A172 (cell line): Measurements from ENCODE around the gene GRAP. TPM values are rescaled to one million over a fixed set of nuclear protein-coding genes. Genes with fewer than 3 reads are reported as not detected.
"Not testable (repeated sequence)": the region's sequence is repeated elsewhere in the genome, so short reads cannot be mapped to it uniquely, and the experiment has no call there.

Experiments used
- DNase-seq: peaks from one replicate; pipeline ENCODE4 v3.0.0-alpha.2; 2015; ENCODE audit warnings: low spot score
- total RNA-seq: library from RNA; depleted of rRNA; stranded (reverse); fragments of >200 nt; shearing (Covaris generic); gene quantifications from 2 replicates; pipeline ENCODE4 v1.2.3, GENCODE V29; 2014

The GRAP gene
- total RNA-seq, 1 experiment from 2014 or later = not detected

GRCh38 chr17:19042369-19042768 lies 4.4 kb downstream of the GRAP start:
- not testable (repeated sequence) for DNase-seq

DNA sequence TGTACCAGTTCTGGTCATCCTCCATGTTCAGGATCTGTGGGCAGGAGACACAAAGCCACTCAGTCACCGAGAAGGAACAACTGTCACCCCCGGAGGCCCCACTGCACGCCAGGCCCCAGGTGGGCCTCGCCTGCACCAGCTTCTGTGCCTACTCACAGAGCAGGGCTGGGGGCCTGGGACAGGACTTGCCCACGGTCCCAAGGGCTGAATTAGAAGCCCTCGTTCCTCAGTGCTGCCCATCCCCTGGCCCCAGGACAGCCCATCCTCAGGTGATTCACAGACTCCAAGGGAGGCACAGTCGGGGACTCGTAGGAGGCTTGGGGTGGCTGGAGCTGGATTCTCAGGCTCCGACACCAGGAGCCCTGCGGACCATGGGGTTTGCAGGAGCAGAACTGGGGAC lies 4.9 kb downstream of the GRAP start:
- not testable (repeated sequence) for DNase-seq

GRCh38 chr17:19040350-19040749 lies 6.4 kb downstream of the GRAP start:
- not testable (repeated sequence) for DNase-seq

DNA sequence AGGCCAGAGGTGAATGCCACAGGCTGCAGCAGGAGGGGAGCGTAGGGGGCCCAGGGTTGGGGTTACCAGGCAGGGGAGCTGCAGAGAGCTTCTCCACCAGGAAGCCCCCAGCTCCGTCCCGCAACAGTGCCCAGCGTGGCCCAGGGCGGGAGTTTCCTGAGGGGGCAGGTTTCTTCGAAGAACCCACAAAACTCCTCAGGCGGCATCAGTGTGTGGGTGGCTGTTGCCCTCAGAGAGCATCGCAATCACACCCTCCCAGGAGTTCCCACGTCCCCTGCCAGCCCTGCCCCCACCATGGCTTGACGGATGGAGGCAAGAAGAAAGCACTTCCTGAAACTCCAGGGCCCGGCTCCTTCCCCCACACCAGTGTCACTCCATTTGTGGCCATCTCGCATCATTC lies 8.0 kb downstream of the GRAP start:
- DNase-seq = not testable (repeated sequence)

GRCh38 chr17:19038007-19038406 lies 8.8 kb downstream of the GRAP start:
- DNase-seq = not testable (repeated sequence)

DNA sequence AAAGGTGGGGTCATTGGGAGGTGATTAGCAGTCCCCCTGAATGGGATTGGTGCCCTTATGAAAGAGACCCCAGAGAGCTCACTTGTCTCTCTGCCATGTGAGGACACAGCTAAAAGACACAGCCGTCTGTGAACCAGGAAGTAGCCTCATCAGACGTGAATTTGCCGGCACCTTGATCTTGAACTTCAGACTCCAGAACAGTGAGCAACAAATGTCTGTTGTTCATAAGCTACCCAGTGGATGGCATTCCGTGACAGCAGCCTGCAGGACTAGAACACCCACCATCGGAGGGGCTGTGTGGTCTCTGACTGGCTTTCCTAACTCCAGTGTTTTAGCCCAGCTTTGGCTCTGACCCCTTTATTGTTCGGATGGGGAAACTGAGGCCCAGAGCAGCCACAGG lies 9.2 kb downstream of the GRAP start:
- DNase-seq = not testable (repeated sequence)

DNA sequence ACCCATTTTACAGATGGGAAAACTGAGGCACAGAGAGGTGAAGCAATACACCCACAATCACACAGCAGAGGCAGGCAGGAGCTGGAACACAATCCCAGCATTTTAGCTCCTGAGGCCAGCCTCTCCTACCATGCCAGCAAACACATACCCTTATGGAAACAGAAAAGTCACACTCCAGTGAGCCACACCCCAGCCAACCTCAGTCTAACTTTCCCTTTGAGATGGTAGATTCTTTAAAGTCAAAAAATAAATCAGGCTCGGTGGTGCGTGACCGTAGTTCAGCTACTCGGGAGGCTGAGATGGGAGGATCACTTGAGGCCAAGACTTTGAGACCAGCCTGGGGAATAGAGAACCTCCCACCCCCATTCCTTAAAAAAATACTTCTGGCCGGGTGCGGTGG lies 10.6 kb downstream of the GRAP start:
- DNase-seq = not testable (repeated sequence)

DNA sequence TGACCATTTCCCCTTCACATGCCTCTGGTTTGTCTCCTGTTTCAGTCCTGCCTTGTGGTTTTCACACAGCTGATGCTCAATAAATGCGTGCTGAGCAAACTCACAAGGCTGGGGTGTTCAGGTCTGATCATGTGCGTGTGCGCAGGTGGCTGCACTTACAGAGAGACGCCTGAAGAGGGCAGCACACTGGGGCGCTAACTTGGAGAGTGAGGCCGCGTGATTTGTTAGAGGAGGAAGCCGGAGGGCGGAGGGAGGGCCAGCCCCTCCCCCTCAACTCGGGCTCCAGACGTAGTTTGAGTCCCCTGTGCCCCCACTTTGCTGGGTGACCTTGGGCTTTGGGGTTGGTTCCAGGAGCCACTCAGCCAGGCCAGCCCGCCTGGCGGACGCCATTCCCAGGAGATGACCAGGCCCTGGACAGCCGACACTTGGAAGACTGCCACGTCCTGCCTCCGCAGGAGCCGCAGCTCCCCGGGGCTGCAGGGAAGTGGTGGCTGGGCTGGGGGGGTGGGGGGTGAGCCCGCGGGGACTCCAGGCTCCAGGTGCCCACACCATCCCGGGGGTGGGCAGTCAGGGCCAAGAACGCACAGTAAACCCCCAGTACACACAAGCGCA lies 14.3 kb downstream of the GRAP start:
- DNase-seq = not testable (repeated sequence)

DNA sequence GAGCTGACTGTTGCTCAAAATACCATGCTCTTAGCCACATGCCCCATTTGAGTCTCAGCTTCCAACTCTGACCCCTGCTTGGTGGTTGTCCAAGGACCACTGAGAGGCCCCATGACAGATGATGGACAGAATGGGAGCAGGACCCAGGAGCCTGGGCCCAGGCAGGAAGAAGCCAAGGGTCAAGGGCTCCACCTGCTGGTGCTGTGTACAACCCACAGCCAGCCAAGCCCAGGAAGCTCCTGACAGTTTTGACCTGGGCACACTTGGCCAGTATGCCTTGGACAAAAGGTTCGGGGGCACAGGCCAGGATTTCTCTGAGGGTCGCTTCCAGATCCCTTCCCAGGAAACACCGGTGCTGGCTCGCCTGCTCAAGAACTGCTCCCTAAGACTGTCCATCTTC lies 15.0 kb downstream of the GRAP start:
- not testable (repeated sequence) for DNase-seq

DNA sequence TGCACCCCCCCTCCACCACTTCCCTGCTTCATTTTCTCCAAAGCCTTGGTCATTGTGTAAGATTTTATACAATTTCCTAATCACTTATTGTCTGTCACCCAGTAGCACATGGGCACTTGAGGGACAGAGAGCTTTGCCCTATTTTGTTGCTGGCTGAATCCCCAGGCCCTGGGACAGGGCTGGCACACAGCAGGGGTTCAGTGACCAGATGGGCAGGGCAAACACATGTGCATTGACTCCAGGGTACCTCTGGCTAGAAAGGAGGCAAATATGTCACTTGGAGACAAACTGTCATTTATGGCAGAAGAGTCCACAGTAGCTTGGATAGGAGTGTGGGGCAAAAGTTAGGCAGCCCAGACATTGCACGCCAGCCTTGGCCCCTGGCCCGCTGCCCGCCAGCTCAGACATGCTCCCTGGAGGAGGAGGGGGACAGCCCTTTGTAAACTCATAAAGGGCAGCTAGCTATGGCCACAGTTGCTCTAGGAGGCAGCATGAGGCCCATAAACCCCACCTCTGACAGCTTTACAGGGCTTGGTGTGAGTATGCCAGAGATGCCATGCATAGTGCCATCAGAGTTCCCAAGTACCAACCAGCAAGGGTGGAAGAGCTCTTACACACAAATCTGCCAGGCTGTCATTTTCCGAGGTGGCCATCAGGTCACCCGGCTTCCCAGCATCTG lies 15.8 kb downstream of the GRAP start:
- DNase-seq = not testable (repeated sequence)

DNA sequence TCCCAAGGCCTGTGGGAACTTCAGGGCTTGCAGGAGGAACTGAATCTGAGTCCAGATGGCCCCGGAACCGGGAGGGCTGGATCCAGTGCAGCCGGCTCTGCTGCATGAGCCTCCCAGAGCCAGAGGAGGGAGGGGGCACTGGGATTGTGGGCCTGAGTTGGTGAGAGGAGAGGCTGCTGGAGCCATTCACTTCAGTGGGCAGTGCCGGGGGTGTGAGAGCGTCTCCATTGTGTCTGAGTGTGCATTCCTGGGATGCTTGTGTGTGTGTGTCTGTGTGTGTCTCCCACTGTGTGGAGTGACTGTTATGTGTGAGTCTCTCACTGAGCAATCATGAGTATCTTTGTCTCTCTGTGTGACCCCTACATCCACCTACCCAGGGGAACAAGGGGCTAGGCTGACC lies 17.0 kb downstream of the GRAP start:
- not testable (repeated sequence) for DNase-seq

- DNase-seq = not testable (repeated sequence)
Observed at GRCh38 chr17:19028671-19029070, 18.1 kb downstream of the GRAP start.

DNA sequence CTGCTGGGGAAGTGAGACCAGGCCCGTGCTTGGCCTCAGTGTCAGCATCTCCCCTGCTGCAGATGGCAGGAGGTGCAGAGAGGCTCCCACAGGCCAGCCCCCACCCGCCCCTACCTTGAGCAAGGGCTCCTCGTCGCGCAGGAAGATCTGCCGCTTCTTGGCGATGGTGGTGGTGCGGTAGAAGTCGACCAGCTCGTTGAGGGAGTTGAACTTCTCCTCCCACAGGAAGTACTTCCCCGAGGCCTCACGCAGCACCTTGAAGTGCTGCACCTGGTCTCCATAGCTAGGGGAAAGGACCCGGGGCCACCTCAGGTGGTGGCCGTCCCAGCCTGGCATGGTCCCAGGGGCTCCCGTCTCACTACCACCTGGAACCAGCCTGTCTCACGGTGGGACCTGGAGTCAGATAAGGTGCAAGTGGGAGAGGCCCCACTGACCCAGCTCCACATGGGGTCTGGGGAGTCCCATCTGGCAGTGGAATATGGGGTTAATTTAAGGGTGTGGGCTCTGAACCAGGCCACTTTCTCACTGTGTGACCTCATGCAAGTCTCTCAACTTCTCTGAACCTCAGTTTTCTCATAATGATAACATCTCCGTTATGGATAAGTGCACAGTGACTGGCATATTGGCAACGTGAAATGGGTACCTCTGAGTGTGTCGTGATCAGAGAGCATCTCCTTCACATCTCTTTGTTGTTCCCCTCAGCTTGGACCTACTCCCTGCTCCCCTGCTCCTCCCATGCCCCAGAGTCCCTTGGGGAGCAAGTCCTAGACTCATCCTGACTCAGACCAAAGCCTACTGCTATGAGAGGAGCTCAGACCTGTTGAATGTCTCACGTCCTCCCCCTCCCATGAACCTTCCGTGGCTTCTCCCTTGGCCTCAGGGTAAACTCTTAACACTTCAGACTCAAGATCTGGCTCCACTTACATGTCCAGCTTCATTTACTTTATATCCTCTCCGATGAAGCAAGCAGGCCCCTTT lies 22.4 kb downstream of the GRAP start:
- DNase-seq = no peak

DNA sequence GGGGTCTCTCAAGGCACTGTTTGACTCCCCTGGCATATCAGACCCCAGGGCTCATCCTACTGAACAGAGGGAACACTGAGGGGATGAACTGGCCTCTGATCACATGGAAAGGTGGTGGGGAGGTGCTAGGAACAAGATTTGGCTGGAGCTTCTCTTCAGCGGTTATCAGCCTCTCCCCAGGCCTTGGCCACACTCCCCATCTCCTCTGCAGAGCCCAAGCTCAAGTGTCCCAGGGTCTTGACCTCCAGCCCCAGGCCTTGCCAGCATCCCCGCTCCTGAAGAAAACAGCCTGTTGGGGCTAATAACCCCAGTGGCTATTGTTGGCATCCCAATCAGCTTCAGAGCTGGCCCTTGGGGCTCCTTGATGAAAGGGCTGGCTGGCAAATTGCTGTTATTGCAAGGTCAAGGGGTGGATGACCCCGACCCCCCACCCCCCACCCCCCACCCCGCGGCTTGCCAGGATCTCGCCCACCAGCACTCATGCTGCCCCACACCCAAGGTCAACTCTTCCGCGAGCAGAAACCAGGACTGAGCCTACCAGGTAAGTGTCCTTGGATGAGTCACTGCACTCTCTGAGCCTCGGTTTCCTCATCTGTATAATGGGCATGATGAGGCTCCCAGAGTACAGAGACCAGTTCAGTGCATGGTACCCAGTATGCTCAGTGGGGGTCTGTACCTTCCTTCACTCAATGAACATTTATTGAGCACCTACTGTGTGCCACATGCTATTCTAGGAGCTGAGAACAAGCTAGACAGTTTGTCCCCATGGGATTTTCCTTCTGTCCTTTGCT lies 23.4 kb downstream of the GRAP start:
- no peak for DNase-seq

- no peak for DNase-seq
Observed at GRCh38 chr17:19022747-19023146, 24.0 kb downstream of the GRAP start.

DNA sequence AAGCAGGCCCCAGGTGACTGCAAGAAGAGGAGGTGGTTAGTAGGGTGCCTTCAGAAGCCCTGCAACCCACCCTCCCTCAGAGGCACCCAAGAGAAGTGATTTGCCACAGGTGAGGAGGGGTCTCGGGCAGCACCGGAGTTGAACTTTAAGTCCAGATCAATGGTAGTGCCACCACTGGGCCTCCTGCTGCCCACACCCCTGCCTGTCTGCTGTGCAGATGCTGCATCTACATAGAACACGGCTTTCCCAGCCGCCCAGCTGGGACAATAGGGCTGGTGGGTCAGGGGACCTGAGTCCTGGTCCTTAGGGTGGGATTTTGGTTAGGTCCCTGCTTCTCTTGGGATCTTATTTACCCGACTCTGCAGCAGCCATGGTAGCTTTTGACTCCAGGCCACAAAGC lies 24.6 kb downstream of the GRAP start:
- DNase-seq = no peak

DNA sequence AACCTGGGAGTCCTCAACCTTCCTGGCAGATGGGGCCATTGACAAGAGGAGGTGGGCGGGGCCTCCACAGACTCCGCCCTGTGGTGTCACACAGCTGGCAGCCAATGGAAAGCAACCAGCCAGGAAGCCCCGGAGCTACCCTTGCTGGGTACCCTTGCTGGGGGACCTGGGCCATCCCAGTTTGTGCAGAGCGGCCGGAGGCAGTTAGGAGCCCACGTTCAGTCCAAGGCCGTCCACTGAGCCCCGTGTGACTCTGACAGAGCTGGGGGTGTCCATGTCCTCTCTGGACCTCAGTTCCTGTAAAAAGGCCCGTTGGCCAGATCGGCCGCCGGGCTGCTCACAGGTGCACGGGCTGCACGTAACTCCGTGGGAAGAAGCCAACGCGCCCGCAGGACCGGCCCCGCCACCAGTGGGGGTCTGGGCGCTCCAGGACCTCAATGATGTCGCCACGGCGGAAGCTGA lies 25.1 kb downstream of the GRAP start:
- no peak for DNase-seq

DNA sequence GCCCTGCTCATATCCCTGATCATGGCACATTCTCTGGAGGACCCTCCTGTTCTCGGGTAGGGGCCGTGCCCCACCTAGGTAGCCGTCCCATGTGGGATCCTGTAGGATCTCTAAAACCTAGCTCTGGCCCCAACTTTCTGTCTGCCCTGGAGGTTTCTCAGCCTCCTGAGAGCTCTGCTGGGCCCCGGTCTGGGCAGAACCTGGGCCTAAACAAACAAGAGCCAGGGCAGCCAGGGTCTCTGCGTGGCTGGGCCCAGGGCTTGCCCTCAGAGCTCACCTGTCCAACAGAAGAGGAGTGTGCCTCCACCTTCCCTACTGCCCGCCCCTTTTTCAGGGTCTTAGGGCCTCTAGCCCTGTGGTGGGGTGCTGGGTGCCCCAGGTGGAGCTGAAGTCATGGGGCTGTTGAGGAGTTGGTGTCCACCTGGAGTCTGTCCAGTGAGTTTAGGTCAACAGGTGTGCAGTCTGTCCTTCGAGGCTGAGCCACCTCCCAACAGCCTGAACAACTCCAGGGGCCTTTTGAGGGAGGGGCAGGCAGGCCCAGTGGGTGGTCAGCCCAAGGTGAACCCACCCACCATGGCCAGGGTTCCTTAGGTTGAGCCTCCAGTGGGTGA lies 25.6 kb downstream of the GRAP start:
- DNase-seq = not testable (repeated sequence)

- no peak for DNase-seq
Observed at GRCh38 chr17:19020016-19020415, 26.7 kb downstream of the GRAP start.

- DNase-seq = no peak
Observed at GRCh38 chr17:19019041-19019941, 27.5 kb downstream of the GRAP start.
